GM12878 (cell line): Measurements from ENCODE around the gene KLF7. TPM values are rescaled to one million over a fixed set of nuclear protein-coding genes. Genes with fewer than 3 reads are reported as not detected.
A peak's percentile ranks its signal among the peaks of the same experiment; 100 is the strongest.

Experiments used
- ATAC-seq: fragments of 200-7000 bp; cut with Tn5 transposase; 3 replicates; pipeline ENCODE4 v1.9.1; 2020; ENCODE audit warnings: mild to moderate bottlenecking, moderate library complexity
- BruUV-seq: library from RNA; stranded (reverse); fragments of 400-500 nt; replicated peaks from 2 replicates; lab custom pipeline; 2021; lab: Mats Ljungman, UMichigan
- CTCF ChIA-PET: fragments of 300-600 bp; sonication (Branson Sonifier 250); formaldehyde crosslinking; extraction: SDS; loops from one replicate; lab custom pipeline; 2021; ENCODE audit warnings: inconsistent platforms; lab: Yijun Ruan, JAX
- POLR2A ChIA-PET: fragments of 350-600 bp; formaldehyde crosslinking; extraction: SDS; loops from one replicate; lab custom pipeline; 2021; ENCODE audit warnings: inconsistent platforms; lab: Charles Lee
- RAD21 ChIA-PET: fragments of 300-600 bp; sonication (Branson Sonifier 250); formaldehyde crosslinking; loops from one replicate; lab custom pipeline; 2023; ENCODE audit warnings: antibody characterized with exemption; ENCODE audit not compliant: unreplicated experiment; lab: Charles Lee
- SMC1A ChIA-PET: fragments of 300-600 bp; sonication (Branson Sonifier 250); formaldehyde crosslinking; loops from one replicate; lab custom pipeline; 2023; ENCODE audit not compliant: unreplicated experiment, uncharacterized antibody; lab: Charles Lee
- DNase-seq: peaks from one replicate; pipeline ENCODE4 v3.0.0-alpha.2; 2011; ENCODE audit warnings: low read depth, low spot score
- FAIRE-seq: peaks from 3 replicates; lab custom pipeline; 2011; peaks lifted over from hg19 to GRCh38; lab: Jason Lieb, UNC
- H2AFZ ChIP-seq: 2 replicates; pipeline ENCODE4 v1.6.0; 2011; ENCODE audit warnings: low read depth, low read length, control low read depth; ENCODE audit not compliant: control insufficient read depth
- H3K27ac ChIP-seq: 2 replicates; pipeline ENCODE4 v1.5.1; 2011; ENCODE audit warnings: control low read depth; ENCODE audit not compliant: control insufficient read depth, insufficient read depth
- H3K27me3 ChIP-seq, 2 experiments: replicated peaks in 1 of 2; 2 replicates each; pipeline versions ENCODE4 v1.6.0 to v1.6.1; 2011; ENCODE audit warnings: low read length in 1 of 2; ENCODE audit not compliant: control insufficient read depth in 2 of 2, insufficient read depth in 2 of 2
- H3K36me3 ChIP-seq, 2 experiments: 2 replicates each; pipeline ENCODE4 v1.5.1; 2011; ENCODE audit warnings: low read length in 1 of 2; ENCODE audit not compliant: control insufficient read depth in 2 of 2, insufficient read depth in 2 of 2
- H3K4me1 ChIP-seq: 2 replicates; pipeline ENCODE4 v1.6.1; 2011; ENCODE audit warnings: mild to moderate bottlenecking, low read length, moderate library complexity, mixed read lengths; ENCODE audit not compliant: control insufficient read depth, insufficient read depth
- H3K4me2 ChIP-seq: 2 replicates; pipeline ENCODE4 v1.6.0; 2011; ENCODE audit warnings: control low read depth; ENCODE audit not compliant: control insufficient read depth, insufficient read depth
- H3K4me3 ChIP-seq: fragments of 200-600 bp; sonication (generic); 2 replicates; pipeline ENCODE4 v1.5.1; 2016
- H3K79me2 ChIP-seq: 2 replicates; pipeline ENCODE4 v1.6.0; 2011; ENCODE audit warnings: low read length; ENCODE audit not compliant: control insufficient read depth, insufficient read depth
- H3K9ac ChIP-seq: 2 replicates; pipeline ENCODE4 v1.8.0; 2011; ENCODE audit warnings: low read length, control low read depth, mixed read lengths; ENCODE audit not compliant: control insufficient read depth, insufficient read depth
- H3K9me3 ChIP-seq: replicated peaks from 3 replicates; pipeline ENCODE4 v1.5.1; 2011; ENCODE audit warnings: mild to moderate bottlenecking, low read length; ENCODE audit not compliant: control insufficient read depth, insufficient read depth
- H4K20me1 ChIP-seq: 2 replicates; pipeline ENCODE4 v1.6.0; 2011; ENCODE audit not compliant: control insufficient read depth, insufficient read depth
- BMI1 ChIP-seq: fragments of 450-650 bp; IDR thresholded peaks from 2 replicates; pipeline ENCODE4 v1.6.1; 2016; ENCODE audit warnings: mild to moderate bottlenecking, moderate library complexity, borderline replicate concordance
- CBX5 ChIP-seq: sonication (generic); IDR thresholded peaks from 2 replicates; pipeline ENCODE4 v1.6.1; 2016; ENCODE audit warnings: low read depth, moderate library complexity, mild to moderate bottlenecking, inconsistent platforms
- CHD2 ChIP-seq: IDR thresholded peaks from 2 replicates; pipeline ENCODE4 v1.6.1; 2011; ENCODE audit warnings: low read depth, low read length, improper control_type of control experiment, borderline replicate concordance
- CTCF ChIP-seq, 3 experiments: IDR thresholded peaks in 2 of 3; conservative IDR thresholded peaks in 1 of 3; 2 replicates each; pipeline ENCODE4 v1.5.1; 2011; ENCODE audit warnings: low read depth in 3 of 3, low read length in 3 of 3, mild to moderate bottlenecking in 3 of 3, control low read depth in 2 of 3, moderate library complexity in 2 of 3, inconsistent platforms in 1 of 3, mixed read lengths in 1 of 3; ENCODE audit not compliant: control insufficient read depth in 2 of 3, insufficient read depth in 1 of 3; ENCODE audit errors: extremely low read depth in 1 of 3
- IRF5 ChIP-seq: fragments of 450-650 bp; IDR thresholded peaks from 2 replicates; pipeline ENCODE4 v1.6.1; 2017; ENCODE audit warnings: borderline replicate concordance
- MEF2A ChIP-seq: IDR thresholded peaks from 2 replicates; pipeline ENCODE4 v1.6.1; 2011; ENCODE audit warnings: low read depth, mild to moderate bottlenecking, low read length, moderate library complexity; ENCODE audit not compliant: insufficient read depth
- NR2C2 ChIP-seq: IDR thresholded peaks from 2 replicates; pipeline ENCODE4 v1.6.1; 2011; ENCODE audit warnings: borderline replicate concordance, low read depth; ENCODE audit not compliant: control insufficient read depth, insufficient read length
- POU2F2 ChIP-seq: IDR thresholded peaks from 3 replicates; pipeline ENCODE4 v1.6.1; 2011; ENCODE audit warnings: low read depth, mild to moderate bottlenecking, low read length, borderline replicate concordance
- RAD21 ChIP-seq: IDR thresholded peaks from 2 replicates; pipeline ENCODE4 v1.6.1; 2011; ENCODE audit warnings: mild to moderate bottlenecking, low read depth, low read length, moderate library complexity; ENCODE audit not compliant: insufficient read depth
- SMC3 ChIP-seq: IDR thresholded peaks from 2 replicates; pipeline ENCODE4 v1.6.1; 2011; ENCODE audit warnings: low read length, improper control_type of control experiment, borderline replicate concordance
- SREBF1 ChIP-seq: IDR thresholded peaks from 2 replicates; pipeline ENCODE4 v1.6.1; 2012; ENCODE audit warnings: mild to moderate bottlenecking, low read length
- USF1 ChIP-seq: IDR thresholded peaks from 2 replicates; pipeline ENCODE4 v1.6.1; 2011; ENCODE audit warnings: borderline replicate concordance, low read depth, mild to moderate bottlenecking, moderate library complexity, mixed read lengths, low read length; ENCODE audit not compliant: insufficient read depth; ENCODE audit errors: extremely low read length
- YBX1 ChIP-seq: fragments of 450-650 bp; IDR thresholded peaks from 2 replicates; pipeline ENCODE4 v1.6.1; 2016; ENCODE audit warnings: antibody characterized with exemption
- ZNF274 ChIP-seq: IDR thresholded peaks from one replicate; pipeline ENCODE4 v1.8.0; 2011; ENCODE audit not compliant: insufficient read length, insufficient read depth
- WGBS: methylation state at CpG from one replicate; pipeline ENCODE4 v1.1.6; 2016; ENCODE audit warnings: low lambda C conversion rate; ENCODE audit not compliant: insufficient replicate concordance, insufficient coverage; ENCODE audit errors: missing lambda C conversion rate; 5-methylcytosine and 5-hydroxymethylcytosine counted together
- in situ Hi-C: fragments of 300-500 bp; cut with MboI; formaldehyde crosslinking; loops from 9 replicates; pipeline ENCODE4 v1.14.3; 2018; ENCODE audit warnings: mixed read lengths
- intact Hi-C: fragments of 100-400 bp; cut with micrococcal nuclease; formaldehyde crosslinking; loops from one replicate; pipeline ENCODE4 v1.14.2; 2022; ENCODE audit not compliant: unreplicated experiment
- polyA plus RNA-seq, 11 experiments: library from polyadenylated mRNA; depleted of rRNA in 4 of 11; unstranded in 6 of 11; stranded (reverse) in 5 of 11; fragments of >200 nt; fragmentation: Nextera tagmentation in 4 of 11; fragmentation: Illumina TruSeq in 1 of 11; extraction: Ambion mirVana in 4 of 11; extraction: Trizol in 1 of 11; gene quantifications; 1 replicate in 1 of 11; 2 replicates in 10 of 11; pipeline versions ENCODE4 v1.2.1 to v1.2.3, GENCODE V29; 2011 to 2016; ENCODE audit warnings: inconsistent platforms in 2 of 11, missing spikeins in 2 of 11, low read depth in 1 of 11
- total RNA-seq, 4 experiments: library from RNA; depleted of rRNA in 3 of 4; stranded (reverse); fragments of >200 nt in 3 of 4; fragmentation: Illumina TruSeq in 1 of 4; extraction: Trizol in 1 of 4; gene quantifications; 2 replicates each; pipeline versions ENCODE4 v1.2.1 to v1.2.3, GENCODE V29; 2013 to 2021

The KLF7 gene
- total and polyA plus RNA-seq, 10 of the 15 experiments (the other 5 are each of a cell fraction or from before 2014, with no cell fraction given) = 2.4 to 24.8 (median 8.5) TPM

GRCh38 chr2:207048416-207048815, 117.3 kb downstream of the KLF7 start (continued):
- TF ChIP-seq CBX5 (no peak), SREBF1 (no peak), USF1 (no peak)
- TF ChIP-seq, all 136 proteins: peak for 0

- DNase-seq = no peak
- Histone ChIP-seq H3K9ac (no peak overlapping the region), H3K36me3 (no peaks in the 10 kb centered on the region), H2AFZ (no peak overlapping the region; the same call in 1 of the 2 replicates), H3K9me3 (no peaks in the 10 kb centered on the region), H3K4me3 (no peak overlapping the region), H3K27me3 (no peaks in the 10 kb centered on the region), H3K4me2 (no peak overlapping the region), H3K4me1 (no peaks in the 10 kb centered on the region), H4K20me1 (no peaks in the 10 kb centered on the region), H3K79me2 (no peaks in the 10 kb centered on the region), H3K27ac (no peak overlapping the region)
- in situ Hi-C loops (no loop called here), intact Hi-C loops (loop anchor here (2.0 kb wide), 1 partner anchor 428 kb away; no protein-coding TSS in a partner anchor)
- peak; percentile 40; the same call in 1 of the 3 replicates for ATAC-seq
- 22% methylated on average over 5 of the region's 5 CpGs for WGBS
- RAD21 ChIA-PET = no interaction called here
- SMC1A ChIA-PET = interaction anchor here (1.4 kb wide), 1 partner anchor 17 kb away, joined by 3 read pairs; no protein-coding TSS in a partner anchor
- CTCF ChIA-PET = interaction anchor here (0.8 to 3.0 kb wide), 5 partner anchors 80 to 426 kb away, joined by 3 to 9 read pairs (median 3); no protein-coding TSS in a partner anchor
- TF ChIP-seq NR2C2 (no peak), IRF5 (no peak), BMI1 (no peak), ZNF274 (no peak), RAD21 (peak; percentile 65), CHD2 (no peak), POU2F2 (no peak), YBX1 (no peak), CTCF (IDR thresholded peaks at IDR 0.05 in 2 of 3, conservative IDR thresholded peaks at IDR 0.05 in 1 of 3; ENCODE audit: control insufficient read depth in 2 of 3, extremely low read depth in 1 of 3, insufficient read depth in 1 of 3, low read depth in 3 of 3, low read length in 3 of 3) (peak in 2 of 3 experiments; percentile 37 to 38; a peak in 4 of 6 replicates), SMC3 (peak; percentile 53; the same call in 1 of the 2 replicates), MEF2A (no peak)
- POLR2A ChIA-PET = no interaction called here
- BruUV-seq = no TSS peak
- no peak for FAIRE-seq
These were observed 119.0 kb downstream of the KLF7 start for GRCh38 chr2:207046724-207047123.
